OCI-M2 (cell line): ENCODE data around the gene SNX12.

Source experiments
- DNase-seq: peaks from one replicate; lab custom pipeline; 2025; ENCODE audit not compliant: unreplicated experiment; lab: John Stamatoyannopoulos, UW

SNX12 gene

DNA sequence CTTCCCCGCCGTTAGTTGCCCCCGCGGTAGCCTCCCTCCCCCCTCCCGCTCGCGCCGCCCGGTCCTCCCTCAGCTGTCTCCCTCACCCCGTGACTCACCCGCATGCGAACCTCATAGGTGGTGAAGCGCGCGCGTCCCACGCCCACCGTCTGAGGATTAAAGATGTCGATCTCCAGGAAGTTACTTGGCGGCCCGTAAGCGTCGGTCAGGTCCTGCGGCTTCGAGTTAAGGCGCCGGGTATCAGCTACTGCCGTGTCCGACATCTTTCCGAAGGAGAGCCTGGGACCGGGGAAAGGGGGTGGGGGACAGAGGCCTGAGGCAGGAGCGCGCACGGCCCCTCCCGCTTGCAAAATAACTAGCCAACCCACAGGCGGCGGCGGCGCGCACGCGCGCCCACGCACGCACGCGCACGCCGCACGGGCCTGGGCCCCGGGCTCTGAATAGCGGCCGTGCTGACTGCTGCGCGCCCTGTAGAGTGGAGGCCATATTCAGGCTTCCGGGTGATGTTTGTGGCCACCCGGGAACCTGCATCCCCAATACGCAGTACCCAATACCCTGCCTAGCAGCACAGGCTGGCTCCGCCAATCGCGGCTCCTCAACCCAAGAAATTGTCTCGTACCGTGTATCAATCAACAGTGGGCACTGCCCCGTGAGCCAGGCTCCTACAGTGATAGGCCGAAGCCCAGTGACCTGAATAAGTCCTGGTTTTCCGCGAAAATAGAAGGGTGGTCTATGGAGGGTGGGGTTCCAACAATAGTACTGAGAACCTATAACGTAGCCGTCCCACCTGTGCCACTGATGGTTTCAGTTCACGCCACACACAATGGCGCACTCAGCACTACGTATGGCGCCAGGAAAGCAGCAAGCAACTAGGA is at the start of gene SNX12:
SNX12 (minus strand) TSS at position 291 of the 875 bp plus-strand sequence; CDS start at position 263, 28 bp downstream.
- DNase-seq, result peak; percentile 56

DNA sequence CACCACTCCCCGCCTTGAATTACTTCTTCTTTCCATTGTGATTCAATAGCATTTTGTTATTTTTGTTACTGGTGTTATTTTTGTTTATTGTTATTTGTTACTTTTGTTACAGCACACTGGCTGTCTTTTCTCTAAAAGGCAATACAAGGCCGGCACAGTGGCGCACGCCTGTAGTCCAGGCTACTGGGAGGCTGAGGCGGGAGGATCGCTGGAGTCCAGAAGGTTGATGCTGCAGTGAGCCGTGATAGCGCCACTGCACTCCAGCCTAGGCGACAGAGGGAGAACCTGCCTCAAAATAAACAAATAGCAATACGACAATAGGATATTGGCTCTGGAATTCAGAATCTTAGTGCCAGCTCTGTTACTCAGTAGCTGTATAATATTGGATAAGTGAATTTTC is 49.2 kb upstream of the SNX12 start:
- DNase-seq, result no peak

DNA sequence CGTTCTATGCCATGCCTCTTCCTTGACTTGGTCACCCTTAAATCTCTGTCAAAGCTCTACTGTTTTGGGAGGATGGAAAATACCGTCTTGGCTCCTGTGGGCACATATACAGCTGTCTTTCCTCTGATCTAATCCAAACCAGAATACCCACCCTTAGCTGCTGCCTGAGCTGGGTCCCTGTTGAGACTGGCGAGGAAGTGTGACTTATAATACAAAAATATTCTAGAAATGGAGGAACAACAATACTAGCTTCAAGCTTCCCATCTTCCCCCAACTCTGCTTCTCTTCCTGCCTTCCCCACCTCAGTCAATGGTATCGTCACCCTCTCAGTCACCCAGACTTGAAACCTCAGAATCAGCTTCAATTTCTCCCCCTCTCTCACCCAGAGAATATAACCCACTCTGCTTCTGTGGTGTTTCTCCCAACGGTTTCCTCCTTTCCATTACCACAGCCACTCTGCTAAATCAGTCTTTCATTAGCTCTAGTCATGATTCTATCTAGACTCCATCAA is 43.8 kb upstream of the SNX12 start:
- DNase-seq, result no peak

DNA sequence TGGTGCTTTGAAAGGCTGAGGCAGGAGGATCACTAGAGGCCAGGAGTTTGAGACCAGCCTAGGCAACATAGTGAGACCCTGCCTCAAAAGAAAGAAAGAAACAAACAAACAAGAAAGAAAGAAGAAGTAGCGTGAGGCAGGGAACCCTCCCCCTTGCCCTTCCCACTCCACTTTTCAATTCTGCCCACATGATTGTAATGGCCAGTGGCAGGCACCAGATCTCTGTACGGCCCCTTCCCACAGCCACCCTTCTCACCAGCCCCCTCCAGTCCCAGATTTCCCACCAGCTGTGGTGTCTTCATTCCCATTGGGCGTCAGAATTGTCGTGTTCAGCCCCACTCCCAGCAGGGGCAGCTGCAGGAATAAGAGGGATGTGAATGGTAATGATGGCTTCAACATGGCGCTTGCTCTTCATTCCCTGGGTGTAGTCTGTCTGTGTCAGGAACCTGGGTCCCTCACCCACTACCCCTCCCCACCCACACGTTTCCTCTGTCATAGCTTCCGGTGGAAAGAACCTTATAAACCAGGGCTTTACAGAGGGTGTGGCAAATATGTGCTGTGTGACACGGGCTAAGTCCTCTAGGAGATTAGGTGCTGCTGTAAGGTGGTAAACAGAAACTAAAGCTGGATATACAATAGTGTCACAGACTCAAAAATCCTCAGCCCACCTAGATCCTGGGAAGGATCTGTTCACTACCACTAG is 43.2 kb upstream of the SNX12 start, which contains the start of gene IL2RG:
IL2RG (minus strand) TSS at position 437 of the 703 bp plus-strand sequence; CDS start at position 399, 38 bp downstream.
- DNase-seq, result no peak

DNA sequence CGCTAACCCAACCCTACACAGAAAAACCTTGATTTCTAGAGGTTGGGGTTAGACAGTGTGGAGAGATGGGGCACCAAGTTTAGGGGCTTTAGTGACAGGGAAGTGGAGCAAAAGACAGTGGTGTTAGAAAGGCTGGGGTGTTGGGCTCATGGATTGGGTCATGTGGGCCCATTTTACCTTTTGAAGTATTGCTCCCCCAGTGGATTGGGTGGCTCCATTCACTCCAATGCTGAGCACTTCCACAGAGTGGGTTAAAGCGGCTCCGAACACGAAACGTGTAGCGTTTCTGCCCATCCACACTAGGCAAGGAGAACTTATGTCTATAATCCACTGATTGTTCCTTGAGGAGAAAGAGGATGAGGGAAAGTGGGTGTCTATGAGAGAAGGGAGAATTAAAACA is 40.9 kb upstream of the SNX12 start:
- DNase-seq, result no peak

DNA sequence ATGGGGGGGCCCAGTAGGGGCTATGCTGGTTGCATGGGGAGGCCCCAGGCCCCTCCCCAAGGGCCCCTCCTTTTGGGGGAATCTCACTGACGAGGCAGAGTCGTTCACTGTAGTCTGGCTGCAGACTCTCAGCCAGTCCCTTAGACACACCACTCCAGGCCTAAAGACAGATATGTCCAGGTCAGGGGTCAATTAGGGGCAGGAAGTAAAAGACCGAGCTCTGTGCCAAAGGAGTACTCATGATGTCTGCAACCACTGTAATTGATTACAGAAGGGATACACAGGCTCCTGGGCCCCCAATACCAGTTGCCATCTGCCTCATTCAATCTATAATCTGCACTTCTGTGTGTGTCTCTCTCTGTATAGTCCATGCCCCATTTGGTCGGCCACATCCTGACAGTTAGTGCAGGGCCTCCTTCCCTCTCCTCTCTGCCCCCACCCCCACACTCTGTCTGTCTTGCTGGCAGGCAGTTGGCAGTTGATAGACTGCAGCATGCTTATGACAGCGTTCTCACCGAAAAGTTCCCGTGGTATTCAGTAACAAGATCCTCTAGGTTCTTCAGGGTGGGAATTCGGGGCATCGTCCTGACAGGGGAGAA is 39.7 kb upstream of the SNX12 start:
- DNase-seq, result no peak

DNA sequence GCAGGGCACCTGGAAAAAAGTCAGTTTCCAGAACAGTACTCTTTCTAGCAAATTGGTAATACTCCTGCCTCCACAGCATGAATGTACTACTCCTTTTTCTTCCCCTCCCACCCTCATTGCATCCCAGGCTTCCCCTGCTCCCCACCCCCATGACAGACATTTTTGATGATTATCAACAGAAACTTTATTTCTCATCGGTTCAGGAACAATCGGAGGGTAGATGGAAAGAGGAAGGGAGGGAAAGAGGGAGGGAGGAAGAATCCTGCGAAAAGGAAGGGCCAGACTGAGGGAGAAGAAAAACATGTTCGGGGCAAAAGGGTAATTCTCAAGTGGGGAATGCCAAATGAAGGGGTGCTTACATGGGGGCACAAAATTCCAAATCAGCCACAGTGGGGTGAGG is 39.1 kb upstream of the SNX12 start:
- DNase-seq, result no peak

DNA sequence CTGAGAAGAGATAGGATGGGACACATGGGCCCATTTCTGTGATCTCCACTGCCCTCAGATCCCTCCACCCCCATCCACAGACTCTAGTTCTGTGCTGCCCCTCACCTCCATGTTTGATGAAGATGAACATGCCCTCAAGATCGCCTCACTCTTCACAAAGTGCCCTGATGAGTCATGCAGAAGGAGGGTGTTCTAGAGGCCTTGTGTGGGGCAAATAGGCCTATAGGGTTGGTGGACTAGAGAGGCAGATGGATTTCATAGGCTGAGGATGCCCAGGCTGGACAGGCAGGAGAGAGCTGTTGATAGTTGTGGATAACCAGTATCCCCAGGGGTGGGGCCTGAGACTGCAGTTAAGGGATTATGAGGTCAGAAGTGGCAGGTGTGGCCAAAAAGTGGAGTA is 38.3 kb upstream of the SNX12 start, which contains the start of gene CXorf65:
CXorf65 (minus strand) TSS at position 314 of the 400 bp plus-strand sequence; CDS start at position 130, 184 bp downstream.
- no peak for DNase-seq

DNA sequence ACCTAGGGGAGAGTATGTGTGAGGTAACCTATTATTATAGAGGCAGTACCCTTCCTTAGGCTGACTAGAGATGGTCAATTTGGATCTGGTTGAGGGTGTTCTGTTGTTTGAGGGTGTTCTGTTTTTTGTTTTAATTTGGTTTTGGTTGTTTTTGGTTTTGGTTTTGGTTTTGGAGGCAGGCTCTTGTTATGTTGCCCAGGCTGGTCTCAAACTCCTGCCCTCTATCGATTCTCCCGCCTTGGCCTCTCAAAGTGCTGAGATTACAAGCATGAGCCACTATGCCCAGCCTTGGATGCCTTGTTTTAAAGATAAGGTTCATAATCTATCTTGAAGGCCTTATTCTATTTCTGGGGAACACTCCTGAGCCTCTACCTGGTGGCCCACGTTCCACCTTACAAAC is 37.5 kb upstream of the SNX12 start:
- no peak for DNase-seq

DNA sequence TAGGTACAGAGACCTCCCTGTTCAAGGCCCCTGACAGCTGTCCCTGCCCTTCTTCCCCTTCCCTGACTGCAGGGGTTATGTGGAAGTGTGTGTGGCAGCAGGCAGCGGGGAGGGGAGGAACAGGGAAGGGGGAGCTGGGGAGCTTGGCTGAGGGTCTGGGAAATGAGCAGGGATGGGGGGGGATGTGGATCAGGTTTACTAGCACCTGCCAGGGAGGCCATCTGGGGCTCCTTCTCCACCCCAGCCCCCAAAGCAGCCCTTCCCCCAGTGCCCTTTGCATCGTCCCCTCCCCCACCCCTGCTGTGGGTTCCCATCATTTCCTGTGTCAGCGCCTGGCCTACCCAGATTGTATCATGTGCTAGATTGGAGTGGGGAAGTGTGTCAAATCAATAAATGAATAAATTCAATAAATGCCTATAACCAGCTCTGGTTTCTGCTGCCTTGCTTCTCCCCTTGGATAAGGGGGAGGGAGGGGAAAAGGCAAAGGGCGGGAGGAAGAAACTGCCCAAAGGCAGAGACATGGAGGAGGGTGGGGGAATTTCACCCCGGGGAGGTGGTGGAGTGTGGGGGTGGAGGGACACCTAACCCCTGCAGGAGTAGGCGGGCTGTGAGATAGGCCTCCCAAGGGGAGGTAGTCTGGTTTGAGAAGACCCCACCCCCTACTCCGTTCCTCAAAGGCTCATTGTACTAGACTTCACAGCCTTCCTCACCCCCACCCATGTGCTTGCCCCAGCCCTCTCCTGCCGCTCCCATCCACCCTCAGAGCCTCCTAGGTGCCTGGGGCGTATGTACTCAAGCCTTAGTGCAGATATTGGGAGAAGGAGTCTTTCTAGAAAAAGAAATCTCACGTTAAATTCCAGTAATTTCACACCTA is 35.2 kb upstream of the SNX12 start:
- peak; percentile 59 for DNase-seq

DNA sequence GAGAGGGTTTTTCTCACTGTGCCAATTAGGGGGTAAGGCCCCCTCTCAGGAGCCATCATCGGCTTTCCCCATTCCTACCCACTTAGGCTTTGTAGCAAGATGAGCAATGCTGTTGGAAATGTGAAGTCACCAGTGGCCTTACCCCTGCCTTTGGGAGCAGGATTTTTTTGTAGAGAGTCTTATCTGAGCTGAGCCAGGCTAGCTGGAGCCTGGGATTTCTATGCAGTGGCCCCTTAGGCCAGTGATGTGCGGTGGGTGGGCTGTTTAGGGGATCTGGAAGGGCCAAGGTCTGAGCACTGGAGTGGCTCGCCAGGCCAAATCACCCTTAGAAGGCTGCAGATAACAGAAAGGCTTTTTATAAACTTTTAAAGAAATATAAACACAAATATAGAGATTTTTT is 34.2 kb upstream of the SNX12 start:
- DNase-seq, result no peak

DNA sequence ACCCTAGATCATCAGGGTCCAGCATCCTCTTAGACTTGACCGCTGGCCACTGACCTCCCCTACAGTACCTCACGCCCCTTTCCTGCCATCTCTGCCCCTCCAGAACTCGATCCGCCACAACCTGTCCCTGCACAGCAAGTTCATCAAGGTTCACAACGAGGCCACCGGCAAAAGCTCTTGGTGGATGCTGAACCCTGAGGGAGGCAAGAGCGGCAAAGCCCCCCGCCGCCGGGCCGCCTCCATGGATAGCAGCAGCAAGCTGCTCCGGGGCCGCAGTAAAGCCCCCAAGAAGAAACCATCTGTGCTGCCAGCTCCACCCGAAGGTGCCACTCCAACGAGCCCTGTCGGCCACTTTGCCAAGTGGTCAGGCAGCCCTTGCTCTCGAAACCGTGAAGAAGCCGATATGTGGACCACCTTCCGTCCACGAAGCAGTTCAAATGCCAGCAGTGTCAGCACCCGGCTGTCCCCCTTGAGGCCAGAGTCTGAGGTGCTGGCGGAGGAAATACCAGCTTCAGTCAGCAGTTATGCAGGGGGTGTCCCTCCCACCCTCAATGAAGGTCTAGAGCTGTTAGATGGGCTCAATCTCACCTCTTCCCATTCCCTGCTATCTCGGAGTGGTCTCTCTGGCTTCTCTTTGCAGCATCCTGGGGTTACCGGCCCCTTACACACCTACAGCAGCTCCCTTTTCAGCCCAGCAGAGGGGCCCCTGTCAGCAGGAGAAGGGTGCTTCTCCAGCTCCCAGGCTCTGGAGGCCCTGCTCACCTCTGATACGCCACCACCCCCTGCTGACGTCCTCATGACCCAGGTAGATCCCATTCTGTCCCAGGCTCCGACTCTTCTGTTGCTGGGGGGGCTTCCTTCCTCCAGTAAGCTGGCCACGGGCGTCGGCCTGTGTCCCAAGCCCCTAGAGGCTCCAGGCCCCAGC is 32.7 kb upstream of the SNX12 start:
- no peak for DNase-seq

DNA sequence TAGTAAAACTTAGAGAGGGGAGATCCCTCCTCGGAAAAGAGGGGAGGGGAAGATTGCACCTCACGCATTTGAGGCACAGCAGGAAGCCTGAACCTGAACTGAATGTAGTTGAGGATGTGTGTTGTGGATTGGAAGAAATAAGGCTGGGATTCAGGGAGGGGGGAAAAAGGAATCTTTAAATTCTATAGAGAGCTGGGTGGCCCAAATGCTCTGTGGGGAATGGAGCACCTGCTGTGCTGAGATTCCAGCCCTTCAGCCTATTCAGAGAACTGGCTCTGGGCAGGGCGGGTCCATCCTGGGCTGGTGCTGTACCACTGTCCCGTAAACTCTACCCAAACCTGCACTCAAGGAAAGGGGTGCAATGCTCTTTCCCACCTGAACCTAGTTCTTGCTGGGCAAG is 31.6 kb upstream of the SNX12 start:
- DNase-seq, result no peak

DNA sequence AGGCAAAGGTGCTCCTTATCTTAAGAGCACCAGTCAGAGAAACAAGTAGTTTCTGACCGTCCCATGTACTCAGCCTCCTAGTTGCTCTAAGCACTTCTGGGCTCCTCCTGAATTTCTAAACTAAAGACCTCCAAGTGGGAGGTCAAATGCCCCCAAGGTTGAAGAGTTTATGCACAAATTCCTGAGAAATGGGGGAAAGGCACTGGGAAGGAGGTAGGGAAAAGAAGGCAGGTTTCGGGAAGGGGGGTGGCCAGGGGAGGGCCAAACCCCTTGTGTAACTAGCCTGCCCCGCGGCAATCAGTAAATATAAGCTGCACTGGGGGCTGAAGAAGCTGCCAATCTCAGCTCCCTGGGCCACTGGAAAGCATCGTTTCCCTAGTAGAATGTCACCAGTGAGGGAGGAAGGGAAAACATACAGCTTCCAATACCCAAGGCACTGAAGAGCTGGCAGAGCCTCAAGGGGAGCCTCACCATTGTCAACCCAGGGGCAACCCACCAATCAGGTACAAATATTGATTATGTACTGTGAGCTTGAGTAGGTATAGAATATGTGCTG is 30.9 kb upstream of the SNX12 start:
- DNase-seq, result no peak

DNA sequence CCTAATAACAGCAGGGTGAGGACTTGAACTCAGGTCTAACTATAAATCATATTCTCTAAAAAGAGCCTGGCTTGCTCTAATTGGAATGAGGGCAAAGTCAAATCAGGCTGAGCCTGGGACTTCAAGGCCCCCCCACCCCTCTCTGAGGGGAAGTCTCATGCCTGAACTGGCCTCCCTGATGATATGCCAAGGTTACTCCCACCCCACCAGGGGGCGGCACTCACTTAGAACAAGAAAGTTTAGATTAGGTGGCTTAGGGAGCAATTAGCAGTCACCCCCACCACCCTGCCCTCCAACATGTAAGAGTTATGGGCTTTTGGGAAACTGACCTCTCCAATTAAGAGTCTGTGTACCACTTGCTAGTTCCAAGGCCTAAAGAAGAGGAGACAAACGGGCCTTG is 30.2 kb upstream of the SNX12 start:
- no peak for DNase-seq

DNA sequence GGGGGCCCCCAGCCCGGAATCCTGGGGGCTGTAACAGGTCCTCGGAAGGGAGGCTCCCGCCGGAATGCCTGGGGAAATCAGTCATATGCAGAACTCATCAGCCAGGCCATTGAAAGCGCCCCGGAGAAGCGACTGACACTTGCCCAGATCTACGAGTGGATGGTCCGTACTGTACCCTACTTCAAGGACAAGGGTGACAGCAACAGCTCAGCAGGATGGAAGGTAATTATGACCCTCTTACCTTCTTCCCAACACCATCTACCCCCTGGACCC is 28.6 kb upstream of the SNX12 start:
- no peak for DNase-seq

DNA sequence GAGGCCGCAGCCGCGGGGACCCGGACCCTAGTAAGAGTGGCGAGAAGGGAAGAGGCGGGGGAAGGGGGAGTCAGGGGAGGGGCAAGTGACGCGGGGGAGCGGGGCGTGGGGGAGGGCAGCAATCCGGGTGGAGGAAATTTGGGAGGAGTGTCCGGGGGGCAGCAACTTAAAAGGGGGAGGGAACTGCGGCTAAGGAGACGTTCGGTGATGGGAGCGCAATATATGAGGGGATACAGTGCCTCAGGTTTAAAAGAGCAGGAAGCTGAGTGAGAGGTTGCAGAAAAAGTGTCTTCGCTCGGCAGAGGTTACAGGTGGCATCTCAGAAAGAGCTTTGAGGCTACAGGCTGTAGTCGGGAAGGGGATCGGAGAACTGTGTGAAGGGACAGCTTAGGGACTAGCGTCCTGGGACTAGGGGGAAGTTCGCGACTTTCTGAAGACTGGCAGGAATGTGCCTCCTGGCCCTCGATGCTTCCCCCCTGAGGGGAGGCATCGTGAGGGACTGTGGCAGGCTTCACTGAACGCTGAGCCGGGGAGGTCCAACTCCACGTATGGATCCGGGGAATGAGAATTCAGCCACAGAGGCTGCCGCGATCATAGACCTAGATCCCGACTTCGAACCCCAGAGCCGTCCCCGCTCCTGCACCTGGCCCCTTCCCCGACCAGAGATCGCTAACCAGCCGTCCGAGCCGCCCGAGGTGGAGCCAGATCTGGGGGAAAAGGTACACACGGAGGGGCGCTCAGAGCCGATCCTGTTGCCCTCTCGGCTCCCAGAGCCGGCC is 28.0 kb upstream of the SNX12 start:
- DNase-seq, result no peak

DNA sequence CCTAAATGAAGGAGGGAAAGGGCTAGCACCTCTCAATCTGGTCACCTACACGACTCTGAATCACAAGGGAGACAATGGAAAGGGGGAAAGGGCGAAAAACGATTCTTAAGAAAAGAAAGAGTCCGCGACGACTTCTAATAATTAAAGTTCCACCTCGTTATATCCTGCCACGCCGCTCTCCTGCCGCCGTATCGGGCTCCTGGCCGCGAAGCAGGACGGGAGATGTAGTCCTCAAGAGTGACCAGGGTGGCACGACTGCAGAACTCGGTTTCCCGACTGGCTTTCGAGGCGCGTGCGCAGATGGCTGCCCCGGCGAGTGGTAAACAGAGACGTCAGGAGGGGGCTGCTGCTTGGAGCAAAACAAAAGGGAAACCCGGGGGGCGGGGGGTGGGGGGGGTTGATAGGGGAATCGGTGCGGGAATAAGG is 27.4 kb upstream of the SNX12 start, which contains the start of gene FOXO4:
FOXO4 (plus strand) TSS at position 297 of the 426 bp plus-strand sequence. CDS start 678 bp downstream, outside the sequence.
- no peak for DNase-seq
